H1 (cell line): ENCODE results near the gene ATP1A1. TPM values are rescaled to one million over a fixed set of nuclear protein-coding genes. Genes with fewer than 3 reads are reported as not detected.

Source experiments
- CTCF ChIA-PET: fragments of 300-600 bp; sonication (Branson Sonifier 250); formaldehyde crosslinking; loops from one replicate; lab custom pipeline; 2021; ENCODE audit not compliant: partially characterized antibody; lab: Charles Lee
- POLR2A ChIA-PET: fragments of 300-600 bp; sonication (Branson Sonifier 250); formaldehyde crosslinking; loops from one replicate; lab custom pipeline; 2021; ENCODE audit warnings: inconsistent platforms; ENCODE audit not compliant: partially characterized antibody; lab: Charles Lee
- DNase-seq, 2 experiments: peaks; one replicate each; pipeline versions ENCODE4 v3.0.0 to v3.0.0-alpha.2; 2010 to 2022; ENCODE audit warnings: low spot score in 2 of 2, low read depth in 1 of 2, mixed read lengths in 1 of 2
- FAIRE-seq: peaks from 2 replicates; lab custom pipeline; 2011; peaks lifted over from hg19 to GRCh38; lab: Jason Lieb, UNC
- H2AFZ ChIP-seq: 2 replicates; pipeline ENCODE4 v1.8.1; 2012; ENCODE audit warnings: low read length, inconsistent platforms
- H2AK5ac ChIP-seq: 2 replicates; pipeline ENCODE4 v1.6.1; 2013; ENCODE audit warnings: low read depth, low read length
- H2BK120ac ChIP-seq: replicated peaks from 2 replicates; pipeline ENCODE3; 2013; ENCODE audit warnings: low read depth, low read length, inconsistent platforms
- H2BK12ac ChIP-seq: 2 replicates; pipeline ENCODE4 v1.6.1; 2013; ENCODE audit warnings: low read depth, low read length
- H2BK15ac ChIP-seq: 2 replicates; pipeline ENCODE4 v1.6.1; 2013; ENCODE audit warnings: low read length
- H2BK20ac ChIP-seq: 2 replicates; pipeline ENCODE4 v1.6.1; 2013; ENCODE audit warnings: low read length
- H2BK5ac ChIP-seq: 2 replicates; pipeline ENCODE4 v1.6.1; 2013; ENCODE audit warnings: low read depth, low read length
- H3K14ac ChIP-seq: 2 replicates; pipeline ENCODE4 v1.6.1; 2013; ENCODE audit warnings: inconsistent platforms; ENCODE audit not compliant: insufficient read length
- H3K18ac ChIP-seq: 2 replicates; pipeline ENCODE4 v1.6.1; 2013; ENCODE audit warnings: low read length; ENCODE audit errors: extremely low read depth
- H3K23ac ChIP-seq: 2 replicates; pipeline ENCODE4 v1.6.1; 2013; ENCODE audit warnings: inconsistent platforms; ENCODE audit not compliant: insufficient read length
- H3K23me2 ChIP-seq: 2 replicates; pipeline ENCODE4 v1.6.1; 2013; ENCODE audit warnings: low read depth, low read length
- H3K27ac ChIP-seq: 2 replicates; pipeline ENCODE4 v1.6.1; 2011; ENCODE audit warnings: low read depth, low read length, inconsistent platforms
- H3K27me3 ChIP-seq, 4 experiments: replicated peaks in 1 of 4; 1 replicate in 1 of 4; 2 replicates in 3 of 4; pipeline versions ENCODE4 v1.6.1 to v1.8.1; 2011 to 2013; ENCODE audit warnings: low read length in 3 of 4, mild to moderate bottlenecking in 3 of 4, inconsistent platforms in 2 of 4, mixed read lengths in 2 of 4, moderate library complexity in 1 of 4; ENCODE audit not compliant: control insufficient read depth in 3 of 4, insufficient read depth in 3 of 4; ENCODE audit errors: extremely low read depth in 1 of 4
- H3K36me3 ChIP-seq, 4 experiments: 2 replicates each; pipeline versions ENCODE4 v1.6.1 to v1.8.1; 2011 to 2013; ENCODE audit warnings: mild to moderate bottlenecking in 4 of 4, low read length in 3 of 4, moderate library complexity in 2 of 4, control low read depth in 1 of 4, inconsistent platforms in 1 of 4; ENCODE audit not compliant: insufficient read depth in 4 of 4, control insufficient read depth in 2 of 4
- H3K4ac ChIP-seq: replicated peaks from 2 replicates; pipeline ENCODE3; 2013; ENCODE audit warnings: low read length, low read depth, mixed read lengths, inconsistent platforms; ENCODE audit not compliant: insufficient read length
- H3K4me1 ChIP-seq, 4 experiments: replicated peaks in 1 of 4; 1 replicate in 1 of 4; 2 replicates in 3 of 4; pipeline versions ENCODE4 v1.6.1 to v1.8.1; 2011 to 2013; ENCODE audit warnings: low read length in 3 of 4, inconsistent platforms in 2 of 4, mixed read lengths in 1 of 4; ENCODE audit not compliant: insufficient read depth in 4 of 4, control insufficient read depth in 3 of 4
- H3K4me2 ChIP-seq, 2 experiments: 2 replicates each; pipeline versions ENCODE4 v1.6.1 to v1.8.1; 2011 to 2013; ENCODE audit warnings: low read depth in 2 of 2, low read length in 2 of 2, control low read depth in 1 of 2, inconsistent platforms in 1 of 2, mild to moderate bottlenecking in 1 of 2; ENCODE audit not compliant: insufficient read depth in 1 of 2
- H3K4me3 ChIP-seq, 4 experiments: fragments of 200-600, 300-600 bp in 1 of 4; sonication (generic), shearing (Covaris generic), sonication (Bioruptor Twin) in 1 of 4; 2 replicates each; pipeline versions ENCODE4 v1.5.1 to v1.8.1; 2011 to 2016; ENCODE audit warnings: low read length in 4 of 4, low read depth in 3 of 4, control low read depth in 2 of 4, inconsistent platforms in 2 of 4, mild to moderate bottlenecking in 2 of 4, mixed read lengths in 1 of 4, moderate library complexity in 1 of 4; ENCODE audit not compliant: insufficient read depth in 2 of 4; ENCODE audit errors: extremely low read depth in 1 of 4
- H3K56ac ChIP-seq: replicated peaks from 2 replicates; pipeline ENCODE3; 2013; ENCODE audit warnings: low read depth, mild to moderate bottlenecking, mixed read lengths, low read length, inconsistent platforms; ENCODE audit not compliant: insufficient read length
- H3K79me1 ChIP-seq: 2 replicates; pipeline ENCODE4 v1.6.1; 2013; ENCODE audit warnings: low read depth, low read length, control low read depth
- H3K79me2 ChIP-seq, 2 experiments: 2 replicates each; pipeline versions ENCODE4 v1.6.1 to v1.8.1; 2012 to 2013; ENCODE audit warnings: low read length in 2 of 2, mild to moderate bottlenecking in 2 of 2, inconsistent platforms in 1 of 2; ENCODE audit not compliant: insufficient read depth in 2 of 2, control insufficient read depth in 1 of 2
- H3K9ac ChIP-seq, 4 experiments: replicated peaks in 1 of 4; 1 replicate in 1 of 4; 2 replicates in 3 of 4; pipeline versions ENCODE4 v1.6.1 to v1.8.1; 2011 to 2013; ENCODE audit warnings: low read depth in 3 of 4, low read length in 3 of 4, control low read depth in 2 of 4, mild to moderate bottlenecking in 2 of 4, moderate library complexity in 2 of 4, inconsistent platforms in 1 of 4; ENCODE audit errors: extremely low read depth in 1 of 4
- H3K9me3 ChIP-seq, 2 experiments: 2 replicates each; pipeline versions ENCODE4 v1.6.1 to v1.8.1; 2012 to 2013; ENCODE audit warnings: mild to moderate bottlenecking in 2 of 2, moderate library complexity in 2 of 2, control low read depth in 1 of 2, inconsistent platforms in 1 of 2, low read depth in 1 of 2, low read length in 1 of 2, mixed read lengths in 1 of 2; ENCODE audit not compliant: insufficient read depth in 2 of 2
- H4K20me1 ChIP-seq, 2 experiments: replicated peaks in 1 of 2; 2 replicates each; pipeline versions ENCODE3 to v1.8.1; 2011 to 2013; ENCODE audit warnings: inconsistent platforms in 2 of 2, low read length in 2 of 2, mild to moderate bottlenecking in 1 of 2; ENCODE audit not compliant: insufficient read depth in 2 of 2, control insufficient read depth in 1 of 2
- H4K5ac ChIP-seq: 2 replicates; pipeline ENCODE4 v1.6.1; 2013; ENCODE audit warnings: low read length, low read depth, mixed read lengths, inconsistent platforms; ENCODE audit not compliant: insufficient read length
- H4K8ac ChIP-seq: 2 replicates; pipeline ENCODE4 v1.8.0; 2013; ENCODE audit warnings: mild to moderate bottlenecking, moderate library complexity, low read length, inconsistent platforms; ENCODE audit not compliant: insufficient read depth; ENCODE audit errors: extremely low read depth
- H4K91ac ChIP-seq: replicated peaks from 2 replicates; pipeline ENCODE3; 2013; ENCODE audit warnings: low read length, mixed read lengths, inconsistent platforms; ENCODE audit not compliant: insufficient read length
- GABPA ChIP-seq: IDR thresholded peaks from 2 replicates; pipeline ENCODE4 v1.6.1; 2011; ENCODE audit warnings: mild to moderate bottlenecking, low read length, moderate library complexity, borderline replicate concordance; ENCODE audit not compliant: insufficient read depth
- POU5F1 ChIP-seq: IDR thresholded peaks from 2 replicates; pipeline ENCODE4 v1.6.1; 2011; ENCODE audit warnings: low read depth, mild to moderate bottlenecking, low read length, moderate library complexity
- TAF7 ChIP-seq: optimal IDR thresholded peaks from 2 replicates; pipeline ENCODE3; 2011; ENCODE audit warnings: low read depth, mild to moderate bottlenecking, inconsistent platforms, low read length, moderate library complexity, borderline replicate concordance
- WGBS, 2 experiments: shearing (Covaris generic) in 1 of 2; methylation state at CpG; one replicate each; pipeline versions ENCODE4 v1.1.6 to v1.1.7; 2013 to 2015; ENCODE audit warnings: low lambda C conversion rate in 2 of 2, mixed read lengths in 2 of 2, inconsistent platforms in 1 of 2, low coverage in 1 of 2, missing lambda C conversion rate in 1 of 2; ENCODE audit not compliant: insufficient replicate concordance in 2 of 2, insufficient coverage in 1 of 2, insufficient read length in 1 of 2; ENCODE audit errors: extremely low coverage in 1 of 2, missing lambda C conversion rate in 1 of 2; 5-methylcytosine and 5-hydroxymethylcytosine counted together
- polyA plus RNA-seq, 7 experiments: library from polyadenylated mRNA; depleted of rRNA in 3 of 7; stranded (reverse) in 5 of 7; unstranded in 2 of 7; fragments of >200 nt in 5 of 7; fragments of 200-250 nt in 2 of 7; gene quantifications; 1 replicate in 5 of 7; 2 replicates in 1 of 7; 4 replicates in 1 of 7; pipeline versions ENCODE4 v1.2.1 to v1.2.3, GENCODE V29; 2011 to 2013; ENCODE audit warnings: missing spikeins in 2 of 7, mixed read lengths in 2 of 7
- total RNA-seq: library from RNA; stranded (reverse); fragmentation: NEBNext Ultra II Directional; extraction: Animal tissue kit (Norgen Biotek cat#: 25700); gene quantifications from 2 replicates; pipeline ENCODE4 v1.2.1, GENCODE V29; 2021

ATP1A1 gene
- total and polyA plus RNA-seq, 2 of the 8 experiments (the other 6 are each of a cell fraction or from before 2014, with no cell fraction given): 222 to 325 TPM

GRCh38 chr1:116337398-116337797, 35.6 kb upstream of the ATP1A1 start:
- ChIA-PET CTCF (no interaction called here), POLR2A (no interaction called here)
- Histone ChIP-seq H3K36me3 (no peaks in the 10 kb centered on the region), H2BK120ac (no peak overlapping the region), H3K23ac (no peak overlapping the region), H4K5ac (no peak overlapping the region), H3K23me2 (no peaks in the 10 kb centered on the region), H2BK12ac (no peak overlapping the region), H3K79me1 (no peaks in the 10 kb centered on the region), H3K79me2 (no peaks in the 10 kb centered on the region), H3K56ac (no peak overlapping the region), H3K4me3 (no peak overlapping the region), H4K20me1 (no peaks in the 10 kb centered on the region), H3K9ac (no peak overlapping the region), H2AFZ (no peak overlapping the region), H3K27ac (no peak overlapping the region), H4K8ac (no peak overlapping the region), H4K91ac (no peak overlapping the region), H2AK5ac (no peak overlapping the region), H3K4me1 (peaks cover 0 to 6% (median 1%) of the 10 kb centered on the region in 4 experiments; a peak in 1 of 7 replicates), H2BK15ac (no peak overlapping the region), H3K27me3 (no peaks in the 10 kb centered on the region), H2BK20ac (no peak overlapping the region), H3K4ac (no peak overlapping the region), H3K18ac (no peak overlapping the region), H3K14ac (no peak overlapping the region), H3K4me2 (no peak overlapping the region), H3K9me3 (no peaks in the 10 kb centered on the region), H2BK5ac (no peak overlapping the region)
- WGBS, 2 experiments: 86% methylated on average over 7 of the region's 7 CpGs; no CpG with 5 or more reads in 1 of the 2 experiments
- no peak for DNase-seq
- FAIRE-seq: no peak
- no peak for TF ChIP-seq TAF7
- TF ChIP-seq GABPA: no peak
- TF ChIP-seq POU5F1: no peak
